Hypothalamus (tissue), 51 donors: ENCODE measurements around the gene ARFIP1.

ENCODE experiments used
- DNase-seq, 51 donors: peaks; one replicate each; lab custom pipeline; 2025; lab: John Stamatoyannopoulos, UW

The ARFIP1 gene

DNA sequence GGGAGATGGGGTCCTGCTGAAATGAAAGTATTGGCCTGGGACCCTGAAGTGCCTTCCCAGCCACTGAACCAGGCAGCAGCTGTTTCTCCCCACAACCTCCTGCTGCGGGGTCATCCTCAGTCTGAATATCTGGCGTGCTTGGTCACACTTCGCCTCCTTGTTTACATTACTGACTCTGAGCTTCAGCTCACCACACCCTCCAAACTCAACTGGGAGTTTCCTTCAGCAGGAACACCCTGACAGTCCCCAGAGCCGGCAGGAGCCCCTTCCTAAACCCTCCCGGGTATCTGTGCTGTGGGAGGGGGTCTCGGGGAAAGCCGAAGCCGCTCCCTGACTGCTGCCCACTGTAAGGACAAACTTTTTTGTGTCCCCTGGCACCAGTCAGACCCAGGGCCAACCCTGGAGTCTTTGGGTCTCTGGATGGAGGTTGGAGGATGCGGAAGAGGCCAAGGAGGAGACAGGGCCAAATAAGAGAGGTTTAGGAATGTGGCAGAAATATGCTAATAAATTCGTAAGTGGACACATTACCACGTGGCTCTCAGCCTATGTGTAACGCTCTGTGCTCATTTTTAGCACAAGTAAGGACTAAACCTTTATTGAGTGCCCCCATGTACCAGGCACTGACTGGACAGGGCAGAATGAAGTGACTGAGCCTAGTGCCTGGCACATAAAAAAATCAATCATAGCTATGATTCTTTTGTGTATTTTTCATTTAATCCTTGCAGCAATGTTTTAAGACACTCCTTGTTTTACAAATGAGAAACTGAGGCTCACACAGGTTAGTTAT is 177.1 kb downstream of the ARFIP1 start:
- no peak for DNase-seq

DNA sequence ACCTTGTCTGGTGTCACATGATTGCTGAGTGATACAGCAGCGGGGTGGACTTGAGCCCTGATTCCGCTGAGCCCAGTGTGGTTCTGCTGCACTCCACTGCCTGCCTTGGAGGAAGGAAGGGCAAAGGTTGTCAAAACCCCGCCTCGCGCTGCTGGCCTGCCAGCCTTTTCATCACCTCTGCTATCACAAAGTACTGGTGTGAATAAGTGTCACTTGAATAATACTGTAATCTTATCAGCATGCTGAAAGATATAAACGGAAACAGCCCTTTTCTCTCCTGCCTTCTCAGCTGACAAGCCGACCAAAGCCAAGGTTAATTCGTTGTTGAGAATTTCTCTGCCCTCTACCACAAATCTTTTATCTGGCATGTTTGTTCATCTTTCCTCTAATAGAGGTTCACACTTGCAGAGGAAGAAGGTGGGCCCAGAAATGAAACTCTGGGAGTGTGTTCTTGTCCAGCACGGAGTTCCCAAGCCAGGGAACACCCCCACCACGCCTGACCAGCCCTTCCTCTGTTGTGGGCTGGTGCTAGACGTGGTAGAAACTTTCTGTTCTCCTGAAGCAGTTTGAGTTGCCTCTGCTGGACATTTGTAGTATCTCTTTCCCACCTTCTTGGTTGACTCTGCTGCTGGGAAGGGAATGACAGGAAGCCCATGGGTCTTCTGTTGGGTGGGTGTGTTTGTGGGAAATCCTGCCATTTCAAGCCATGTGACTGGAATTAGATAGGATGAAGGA is 177.8 kb downstream of the ARFIP1 start:
- no peak for DNase-seq

- no peak for DNase-seq
Measured at GRCh38 chr4:152959080-152959479, 179.3 kb downstream of the ARFIP1 start.

DNA sequence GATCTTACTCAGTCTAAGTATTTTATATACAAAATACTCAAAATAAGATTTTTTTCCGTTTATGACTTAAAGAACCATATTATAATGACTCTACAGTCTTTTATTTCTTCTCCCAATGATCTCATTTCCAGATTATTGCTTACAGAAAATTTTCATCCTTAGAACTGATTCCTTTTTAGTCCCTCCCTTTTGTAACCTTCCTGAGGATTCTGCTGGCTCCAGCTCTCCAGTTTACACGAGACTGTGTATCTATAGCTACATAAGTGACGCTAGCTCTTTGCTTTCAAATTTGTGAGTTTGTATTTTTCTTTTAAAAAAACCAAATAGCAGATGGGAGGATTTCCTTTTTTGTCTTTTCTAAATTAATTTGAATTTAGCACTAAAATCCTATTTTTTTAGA is 180.3 kb downstream of the ARFIP1 start:
- DNase-seq, result no peak

- no peak for DNase-seq
Measured at GRCh38 chr4:152961014-152961772, 181.4 kb downstream of the ARFIP1 start.

DNA sequence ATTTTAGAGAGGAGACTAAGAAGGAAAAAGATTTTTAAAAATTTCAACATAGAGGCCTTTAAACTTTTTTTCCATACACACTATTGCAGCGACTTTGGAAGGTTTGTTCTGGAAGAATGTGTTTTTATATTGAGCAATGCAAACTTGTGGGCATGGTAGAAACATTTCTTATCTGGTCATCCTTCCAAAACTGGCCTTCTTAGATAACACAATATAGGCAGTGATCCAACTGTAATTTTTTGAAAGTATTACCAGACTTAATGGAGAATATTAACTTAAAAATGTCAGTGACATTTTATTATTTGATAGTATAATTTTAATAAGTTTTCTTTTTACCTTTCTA is 182.0 kb downstream of the ARFIP1 start:
- DNase-seq, result no peak
